Vagina (tissue), 2 donors: ENCODE results near the gene ELP1.

Source experiments
- POLR2A ChIP-seq, 2 donors: fragments of 450-650 bp; IDR thresholded peaks; one replicate each; pipeline ENCODE4 v1.6.1; 2017; ENCODE audit warnings: antibody characterized with exemption in 2 of 2, mild to moderate bottlenecking in 2 of 2, moderate library complexity in 2 of 2
- TF ChIP-seq, protein P1 (sequence below), 3 experiments: fragments of 450-650 bp in 2 of 3; fragments of 200-600 bp in 1 of 3; sonication (generic) in 1 of 3; IDR thresholded peaks; one replicate each; pipeline ENCODE4 v1.5.1; 2017 to 2019; ENCODE audit warnings: antibody characterized with exemption in 3 of 3, mild to moderate bottlenecking in 2 of 3, moderate library complexity in 2 of 3

DNA sequence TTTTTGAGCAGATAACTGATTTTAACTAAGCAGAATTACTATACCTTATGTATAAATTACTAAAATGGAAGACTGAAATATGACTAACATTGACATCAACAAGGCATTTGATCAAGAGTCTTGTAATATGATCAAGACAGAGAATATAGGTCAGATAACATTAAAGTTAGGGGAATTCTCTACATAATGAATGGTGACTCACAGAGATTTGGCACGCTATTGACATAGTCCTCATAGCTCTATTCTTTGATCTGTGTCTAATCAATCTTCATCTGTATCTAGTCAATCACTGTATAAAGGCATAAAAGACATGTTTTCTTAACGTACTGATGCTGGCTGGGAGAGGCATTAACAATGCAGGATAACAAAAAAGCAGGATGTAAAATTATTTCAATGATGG lies 17.7 kb upstream of the ELP1 start:
- TF ChIP-seq, protein P1, sequence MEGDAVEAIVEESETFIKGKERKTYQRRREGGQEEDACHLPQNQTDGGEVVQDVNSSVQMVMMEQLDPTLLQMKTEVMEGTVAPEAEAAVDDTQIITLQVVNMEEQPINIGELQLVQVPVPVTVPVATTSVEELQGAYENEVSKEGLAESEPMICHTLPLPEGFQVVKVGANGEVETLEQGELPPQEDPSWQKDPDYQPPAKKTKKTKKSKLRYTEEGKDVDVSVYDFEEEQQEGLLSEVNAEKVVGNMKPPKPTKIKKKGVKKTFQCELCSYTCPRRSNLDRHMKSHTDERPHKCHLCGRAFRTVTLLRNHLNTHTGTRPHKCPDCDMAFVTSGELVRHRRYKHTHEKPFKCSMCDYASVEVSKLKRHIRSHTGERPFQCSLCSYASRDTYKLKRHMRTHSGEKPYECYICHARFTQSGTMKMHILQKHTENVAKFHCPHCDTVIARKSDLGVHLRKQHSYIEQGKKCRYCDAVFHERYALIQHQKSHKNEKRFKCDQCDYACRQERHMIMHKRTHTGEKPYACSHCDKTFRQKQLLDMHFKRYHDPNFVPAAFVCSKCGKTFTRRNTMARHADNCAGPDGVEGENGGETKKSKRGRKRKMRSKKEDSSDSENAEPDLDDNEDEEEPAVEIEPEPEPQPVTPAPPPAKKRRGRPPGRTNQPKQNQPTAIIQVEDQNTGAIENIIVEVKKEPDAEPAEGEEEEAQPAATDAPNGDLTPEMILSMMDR (IDR thresholded peaks at IDR 0.05), result no peak
- TF ChIP-seq POLR2A (IDR thresholded peaks at IDR 0.05), result no peak
